Astrocyte of the hippocampus (primary cell): ENCODE data around the gene TMEM154.
"Not testable (repeated sequence)": the region's sequence is repeated elsewhere in the genome, so short reads cannot be mapped to it uniquely, and the experiment has no call there.

Experiments used
- DNase-seq: peaks from one replicate; pipeline ENCODE4 v3.0.0; 2011; ENCODE audit warnings: low read depth, low spot score

The TMEM154 gene

GRCh38 chr4:152667781-152668180 is 12.0 kb downstream of the TMEM154 start:
- DNase-seq = no peak

GRCh38 chr4:152666946-152667345 is 12.9 kb downstream of the TMEM154 start:
- no peak for DNase-seq

GRCh38 chr4:152665691-152666395 is 14.0 kb downstream of the TMEM154 start:
- no peak for DNase-seq

- not testable (repeated sequence) for DNase-seq
Observed at GRCh38 chr4:152664067-152664378, 15.8 kb downstream of the TMEM154 start.

DNA sequence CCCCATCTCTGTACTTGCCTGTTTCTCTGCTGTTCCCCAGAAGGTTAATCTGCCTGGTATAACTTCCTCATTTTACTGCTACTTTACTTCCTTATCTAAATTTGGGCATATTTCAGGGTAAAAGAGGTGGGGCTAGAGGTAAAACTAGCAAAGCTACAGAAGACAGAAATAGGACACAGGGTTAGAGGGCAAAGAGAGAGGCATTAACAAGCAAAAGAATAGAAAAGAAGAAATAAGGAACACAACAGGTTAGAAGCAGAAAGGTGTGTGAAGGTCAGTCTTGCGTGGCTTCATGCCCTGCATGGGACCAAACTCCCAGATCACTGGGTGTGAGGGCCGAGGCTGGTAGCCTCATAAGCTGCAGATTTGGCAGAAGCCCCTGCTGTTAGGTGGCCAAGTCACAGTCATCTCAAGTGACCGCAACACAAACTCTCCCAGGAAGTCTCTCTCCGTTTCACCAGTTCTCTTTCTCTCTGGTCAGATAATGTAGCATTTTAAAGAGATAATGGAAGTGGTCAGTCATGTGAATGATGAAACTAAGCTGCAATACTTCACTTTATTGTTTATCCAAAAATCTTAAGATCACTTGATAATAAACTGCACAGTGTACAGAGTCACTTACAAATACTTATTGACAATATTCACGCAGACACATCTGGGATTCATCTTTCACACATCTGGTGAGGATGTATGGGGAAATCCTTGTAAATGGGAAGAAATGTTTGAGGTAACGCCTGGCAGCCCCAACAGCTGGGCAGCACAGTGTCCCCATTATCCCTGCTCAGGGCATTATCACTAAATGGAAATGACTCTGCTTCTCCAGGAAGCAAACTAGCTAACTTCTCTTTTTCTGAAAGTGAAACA is 16.4 kb downstream of the TMEM154 start:
- no peak for DNase-seq

DNA sequence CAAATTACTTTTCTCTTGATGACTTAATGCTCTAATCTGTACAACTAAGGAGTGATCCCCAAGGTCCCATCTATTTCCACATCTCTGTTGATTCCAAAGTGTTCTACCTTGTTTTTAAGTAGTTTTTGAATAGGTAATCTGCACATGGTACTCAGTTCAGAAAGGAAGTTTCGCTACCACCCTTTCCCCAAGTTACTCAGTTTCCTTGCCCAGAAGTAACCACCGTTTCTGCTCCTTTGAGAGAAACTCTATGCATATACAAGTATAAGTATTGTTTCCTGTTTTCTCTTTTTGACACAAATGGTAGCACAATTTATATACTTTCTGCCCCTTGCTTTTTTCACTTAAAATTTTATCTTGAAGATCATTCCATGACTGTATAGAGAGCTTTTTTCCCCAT is 18.1 kb downstream of the TMEM154 start:
- DNase-seq = no peak

DNA sequence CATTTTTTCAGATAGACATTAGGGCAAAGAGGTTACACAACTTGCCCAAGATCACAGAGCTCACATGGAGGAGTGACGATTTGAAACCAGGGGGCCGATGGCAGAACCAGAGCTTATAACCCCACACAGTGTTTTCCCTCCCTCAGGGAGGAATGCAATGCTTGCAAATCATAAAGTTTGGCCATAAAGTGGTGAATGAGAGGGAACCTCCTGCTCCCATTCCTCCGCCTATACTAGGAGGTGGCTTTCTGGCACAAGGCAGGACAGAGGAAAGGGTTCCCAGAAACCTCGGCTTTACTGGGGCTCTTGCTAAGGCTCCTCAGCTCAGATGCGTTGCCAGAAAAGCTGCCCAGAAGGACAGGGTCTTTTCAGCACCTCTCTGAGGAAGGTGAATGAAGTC is 19.3 kb downstream of the TMEM154 start:
- DNase-seq = no peak

GRCh38 chr4:152659806-152660205 is 20.0 kb downstream of the TMEM154 start:
- no peak for DNase-seq

- no peak for DNase-seq
Observed at GRCh38 chr4:152657657-152658056, 22.1 kb downstream of the TMEM154 start.

- DNase-seq = no peak
Observed at GRCh38 chr4:152655272-152656129, 24.3 kb downstream of the TMEM154 start.

GRCh38 chr4:152652102-152652501 is 27.7 kb downstream of the TMEM154 start:
- no peak for DNase-seq

DNA sequence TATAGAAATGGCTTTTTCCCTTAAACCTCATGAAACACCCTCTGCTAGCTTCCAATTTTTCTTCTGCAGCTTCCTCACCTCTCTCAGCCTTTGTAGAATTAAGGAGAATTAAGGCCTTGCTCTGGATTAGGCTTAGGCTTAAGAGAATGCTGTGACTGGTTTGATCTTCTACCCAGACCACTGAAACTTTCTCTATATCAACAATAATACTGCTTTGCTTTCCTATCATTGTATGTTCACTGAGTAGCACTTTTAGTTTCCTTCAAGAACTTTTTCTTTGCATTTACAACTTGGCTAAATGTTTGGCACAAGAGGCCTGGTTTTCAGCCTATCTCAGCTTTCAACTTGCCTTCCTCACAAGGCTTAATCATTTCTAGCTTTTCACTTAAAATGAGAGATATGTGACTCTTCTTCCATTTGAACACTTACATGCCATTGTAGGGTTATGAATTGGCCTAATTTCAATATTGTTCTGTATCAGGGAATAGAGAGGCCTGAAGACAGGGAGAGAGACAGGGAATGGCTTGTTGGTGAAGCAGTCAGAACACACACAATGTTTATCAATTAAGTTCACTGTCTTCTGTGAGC is 28.2 kb downstream of the TMEM154 start:
- no peak for DNase-seq

DNA sequence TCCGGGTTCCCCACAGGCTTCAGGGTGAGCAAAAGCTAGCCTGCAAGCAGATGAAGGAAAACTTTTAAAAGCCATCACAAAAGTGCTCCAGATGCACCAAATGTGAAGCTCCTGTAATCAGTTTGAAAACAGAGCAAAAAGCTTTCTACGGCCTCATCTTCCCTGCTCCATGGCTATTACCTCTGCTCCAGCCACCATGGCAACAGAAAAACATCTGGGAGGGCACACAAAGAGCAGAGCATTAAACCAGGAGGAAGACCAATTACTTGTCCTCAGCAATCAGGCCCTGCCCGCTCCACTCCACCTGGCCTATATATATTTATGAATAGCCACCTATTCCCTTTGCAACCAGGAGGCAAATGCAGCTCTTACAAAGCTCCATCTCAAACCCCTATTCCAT is 33.6 kb downstream of the TMEM154 start:
- no peak for DNase-seq

DNA sequence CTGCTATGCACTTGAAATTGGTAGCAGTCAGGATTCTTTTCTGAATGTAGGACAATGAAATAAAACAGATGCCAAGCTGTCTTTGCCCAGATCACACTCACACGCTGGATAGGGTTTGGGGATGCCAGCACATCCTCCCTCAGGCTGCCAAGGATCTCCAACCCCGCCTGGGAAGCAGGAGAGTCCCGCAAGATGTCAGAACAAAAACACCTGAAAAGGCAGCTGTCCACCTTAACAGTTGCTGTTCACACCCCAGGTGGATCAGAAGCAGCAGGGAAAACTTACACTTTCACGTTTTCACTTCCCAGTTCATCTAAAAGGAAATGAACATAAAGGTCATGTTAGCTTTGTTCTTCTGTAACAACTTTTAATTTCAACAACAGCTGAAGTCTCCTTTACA is 35.7 kb downstream of the TMEM154 start:
- no peak for DNase-seq

DNA sequence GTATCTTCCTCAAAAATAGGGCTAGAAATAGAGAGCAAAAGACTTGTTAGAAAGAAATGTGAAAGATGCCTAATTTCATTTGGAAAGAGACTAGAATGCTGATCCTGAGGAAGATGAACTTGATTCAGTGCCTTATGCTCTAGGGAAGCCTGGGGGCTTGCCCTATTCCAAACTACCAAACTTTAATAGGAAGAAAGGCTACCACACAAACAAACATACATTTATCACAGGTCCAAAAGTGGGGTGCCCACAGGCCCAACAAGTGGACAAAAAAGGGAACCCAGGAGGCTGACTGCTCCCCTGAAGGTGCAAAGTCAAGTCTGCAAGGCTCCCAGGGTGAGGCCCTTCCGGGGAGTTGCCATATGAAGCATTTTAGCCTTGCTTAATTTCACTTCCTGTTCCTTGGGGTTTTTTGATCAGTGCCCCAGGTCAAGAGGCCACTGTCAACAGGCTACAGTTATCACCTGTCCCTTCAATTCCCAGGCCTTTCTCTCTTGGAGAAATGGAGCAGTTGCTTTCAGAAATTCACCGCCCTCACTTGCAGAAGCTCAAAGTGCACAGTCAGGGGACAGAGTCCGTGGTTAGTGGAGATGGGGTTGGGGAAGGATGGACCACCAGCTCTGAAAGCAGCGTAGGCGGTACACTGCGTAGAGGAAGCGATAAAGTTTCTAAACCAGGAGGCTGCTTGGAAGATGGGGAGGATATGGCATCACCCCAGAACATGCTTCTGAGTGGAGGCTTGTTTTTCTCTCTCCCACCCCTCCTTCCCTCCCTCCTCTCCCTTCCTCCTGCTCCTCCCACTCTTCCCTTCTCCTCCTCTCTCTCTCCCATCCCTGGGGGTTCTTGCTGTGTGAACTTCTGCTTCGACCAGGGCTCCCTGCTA is 36.4 kb downstream of the TMEM154 start:
- DNase-seq = no peak

- DNase-seq = peak; percentile 33
Observed at GRCh38 chr4:152640058-152640921, 39.5 kb downstream of the TMEM154 start.

- no peak for DNase-seq
Observed at GRCh38 chr4:152635851-152636250, 43.9 kb downstream of the TMEM154 start.

GRCh38 chr4:152634110-152634760 is 45.6 kb downstream of the TMEM154 start:
- no peak for DNase-seq

DNA sequence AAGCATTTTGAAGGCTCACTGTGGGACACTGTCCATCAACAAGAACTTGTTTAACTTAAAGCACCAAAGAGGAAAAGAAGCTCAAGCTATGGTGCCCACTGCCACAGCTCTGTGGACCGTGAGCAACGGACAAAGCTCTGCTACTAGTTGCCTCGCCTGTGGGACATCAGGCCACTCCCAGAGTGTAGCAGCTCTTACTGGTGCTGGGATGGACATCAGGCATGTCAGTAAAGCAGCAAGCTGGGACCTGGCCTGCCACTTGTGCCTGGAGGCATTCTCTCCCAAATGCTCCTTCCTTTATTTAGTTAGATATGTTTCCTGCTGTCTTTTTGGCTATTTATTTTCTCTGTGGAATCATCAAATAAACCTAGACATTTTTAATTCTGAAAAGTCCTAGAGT is 46.7 kb downstream of the TMEM154 start:
- no peak for DNase-seq
